PFSK-1 (cell line): Measurements from ENCODE around the gene RBM6.

Source experiments
- FOXP2 ChIP-seq: optimal IDR thresholded peaks from 2 replicates; pipeline ENCODE3; 2011; ENCODE audit warnings: borderline replicate concordance, control low read depth, inconsistent platforms; ENCODE audit not compliant: insufficient read depth; ENCODE audit errors: extremely low read length, extremely low read depth
- POLR2AphosphoS5 ChIP-seq: IDR thresholded peaks from 2 replicates; pipeline ENCODE4 v1.6.1; 2012; ENCODE audit warnings: low read depth, mild to moderate bottlenecking, control low read depth, low read length, moderate library complexity
- SIN3A ChIP-seq: IDR thresholded peaks from 2 replicates; pipeline ENCODE4 v1.6.1; 2012; ENCODE audit warnings: mild to moderate bottlenecking, low read length, moderate library complexity, borderline replicate concordance; ENCODE audit not compliant: insufficient read depth
- TAF1 ChIP-seq: IDR thresholded peaks from 2 replicates; pipeline ENCODE4 v1.6.1; 2012; ENCODE audit warnings: low read length, control low read depth, borderline replicate concordance; ENCODE audit not compliant: insufficient read depth
- TF ChIP-seq, protein P1 (sequence below), 2 experiments: IDR thresholded peaks; 2 replicates each; pipeline versions ENCODE4 v1.6.1 to v1.8.0; 2011 to 2012; ENCODE audit warnings: low read depth in 2 of 2, low read length in 2 of 2, control low read depth in 1 of 2, inconsistent platforms in 1 of 2, mild to moderate bottlenecking in 1 of 2, moderate library complexity in 1 of 2; ENCODE audit not compliant: insufficient read depth in 1 of 2

RBM6 gene

DNA sequence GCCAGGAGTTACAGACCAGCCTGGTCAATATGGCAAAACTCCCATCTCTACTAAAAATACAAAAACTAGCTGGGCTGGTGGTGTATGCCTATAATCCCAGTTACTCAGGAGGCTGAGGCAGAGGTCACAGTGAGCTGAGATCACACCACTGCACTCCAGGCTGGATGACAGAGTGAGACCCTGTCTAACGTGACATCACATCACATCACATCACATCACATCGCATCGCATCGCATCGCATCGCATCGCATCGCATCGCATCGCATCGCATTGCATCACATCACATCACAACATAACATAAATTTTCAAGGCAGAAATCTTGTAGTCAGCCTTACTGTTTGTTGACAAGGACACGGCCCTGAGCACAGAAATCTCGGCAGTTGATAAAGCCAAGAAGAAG is 44.4 kb downstream of the RBM6 start:
- TF ChIP-seq POLR2AphosphoS5 (no peak), FOXP2 (no peak), SIN3A (no peak), TAF1 (no peak)
- TF ChIP-seq, protein P1, sequence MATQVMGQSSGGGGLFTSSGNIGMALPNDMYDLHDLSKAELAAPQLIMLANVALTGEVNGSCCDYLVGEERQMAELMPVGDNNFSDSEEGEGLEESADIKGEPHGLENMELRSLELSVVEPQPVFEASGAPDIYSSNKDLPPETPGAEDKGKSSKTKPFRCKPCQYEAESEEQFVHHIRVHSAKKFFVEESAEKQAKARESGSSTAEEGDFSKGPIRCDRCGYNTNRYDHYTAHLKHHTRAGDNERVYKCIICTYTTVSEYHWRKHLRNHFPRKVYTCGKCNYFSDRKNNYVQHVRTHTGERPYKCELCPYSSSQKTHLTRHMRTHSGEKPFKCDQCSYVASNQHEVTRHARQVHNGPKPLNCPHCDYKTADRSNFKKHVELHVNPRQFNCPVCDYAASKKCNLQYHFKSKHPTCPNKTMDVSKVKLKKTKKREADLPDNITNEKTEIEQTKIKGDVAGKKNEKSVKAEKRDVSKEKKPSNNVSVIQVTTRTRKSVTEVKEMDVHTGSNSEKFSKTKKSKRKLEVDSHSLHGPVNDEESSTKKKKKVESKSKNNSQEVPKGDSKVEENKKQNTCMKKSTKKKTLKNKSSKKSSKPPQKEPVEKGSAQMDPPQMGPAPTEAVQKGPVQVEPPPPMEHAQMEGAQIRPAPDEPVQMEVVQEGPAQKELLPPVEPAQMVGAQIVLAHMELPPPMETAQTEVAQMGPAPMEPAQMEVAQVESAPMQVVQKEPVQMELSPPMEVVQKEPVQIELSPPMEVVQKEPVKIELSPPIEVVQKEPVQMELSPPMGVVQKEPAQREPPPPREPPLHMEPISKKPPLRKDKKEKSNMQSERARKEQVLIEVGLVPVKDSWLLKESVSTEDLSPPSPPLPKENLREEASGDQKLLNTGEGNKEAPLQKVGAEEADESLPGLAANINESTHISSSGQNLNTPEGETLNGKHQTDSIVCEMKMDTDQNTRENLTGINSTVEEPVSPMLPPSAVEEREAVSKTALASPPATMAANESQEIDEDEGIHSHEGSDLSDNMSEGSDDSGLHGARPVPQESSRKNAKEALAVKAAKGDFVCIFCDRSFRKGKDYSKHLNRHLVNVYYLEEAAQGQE (IDR thresholded peaks at IDR 0.05; ENCODE audit: insufficient read depth in 1 of 2, low read depth in 2 of 2, low read length in 2 of 2), result no peak

DNA sequence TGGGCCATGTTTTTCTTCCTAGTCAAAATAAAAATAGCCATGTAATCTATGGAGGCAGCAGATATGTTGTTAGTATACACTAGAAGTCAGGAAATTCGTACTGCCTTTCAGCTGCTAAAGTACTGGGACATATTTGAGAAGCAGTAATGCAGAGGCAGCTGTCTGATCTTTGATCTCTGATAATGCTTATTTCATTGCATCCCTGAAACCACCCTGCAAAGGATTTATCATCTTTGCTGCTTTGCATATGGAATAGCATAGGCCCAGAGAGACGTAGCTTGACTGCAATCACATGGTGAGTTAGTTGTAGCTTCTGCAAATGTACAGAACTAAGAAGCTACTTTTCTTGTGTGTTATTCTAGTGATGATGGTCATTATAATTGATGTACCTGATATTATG is 52.4 kb downstream of the RBM6 start:
- TF ChIP-seq SIN3A (no peak), TAF1 (no peak)

DNA sequence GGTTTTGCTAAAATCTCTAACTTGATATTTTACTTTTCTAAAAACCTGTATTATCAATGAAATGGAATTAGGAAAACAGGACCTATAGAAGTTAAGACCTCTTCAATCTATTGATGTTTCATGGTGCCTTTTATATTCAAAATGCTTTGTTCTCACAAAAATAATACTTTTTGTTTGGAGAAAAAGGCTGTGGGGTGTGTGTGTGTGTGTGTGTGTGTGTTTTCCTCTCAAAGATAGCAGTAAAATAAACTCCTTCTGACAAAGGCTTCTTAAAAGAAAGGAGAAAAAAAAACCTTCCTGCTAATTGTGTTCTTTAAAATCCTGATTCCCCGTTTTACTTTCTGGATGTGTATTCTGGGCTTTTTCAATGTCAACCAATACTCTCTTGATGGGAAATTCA is 54.5 kb downstream of the RBM6 start:
- TF ChIP-seq, protein P1 (IDR thresholded peaks at IDR 0.05; ENCODE audit: insufficient read depth in 1 of 2, low read depth in 2 of 2, low read length in 2 of 2), result no peak
- TF ChIP-seq FOXP2 (no peak), TAF1 (no peak), POLR2AphosphoS5 (no peak), SIN3A (no peak)

DNA sequence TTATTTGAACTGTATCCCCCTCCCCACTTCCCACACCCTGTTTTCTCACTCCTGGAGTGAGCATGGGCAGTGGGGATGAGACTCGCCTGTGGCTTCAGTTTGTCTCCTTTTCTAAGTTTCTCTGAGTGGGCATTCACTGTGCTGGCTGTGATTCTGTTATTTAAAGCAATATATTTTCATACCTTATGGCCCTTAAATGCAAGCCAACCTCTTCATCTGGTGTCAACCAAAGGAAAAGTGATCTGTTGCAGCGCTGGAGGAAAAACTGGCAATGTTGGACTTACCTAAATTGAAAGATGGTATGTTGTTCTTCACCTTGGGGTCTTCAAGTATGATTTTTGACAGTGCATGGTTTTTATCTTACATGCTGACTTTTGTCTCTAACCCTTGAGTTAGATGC is 56.1 kb downstream of the RBM6 start:
- no peak for TF ChIP-seq SIN3A
- TF ChIP-seq POLR2AphosphoS5, result no peak
- TF ChIP-seq, protein P1 (IDR thresholded peaks at IDR 0.05; ENCODE audit: insufficient read depth in 1 of 2, low read depth in 2 of 2, low read length in 2 of 2), result no peak
- no peak for TF ChIP-seq FOXP2
- TF ChIP-seq TAF1, result no peak

DNA sequence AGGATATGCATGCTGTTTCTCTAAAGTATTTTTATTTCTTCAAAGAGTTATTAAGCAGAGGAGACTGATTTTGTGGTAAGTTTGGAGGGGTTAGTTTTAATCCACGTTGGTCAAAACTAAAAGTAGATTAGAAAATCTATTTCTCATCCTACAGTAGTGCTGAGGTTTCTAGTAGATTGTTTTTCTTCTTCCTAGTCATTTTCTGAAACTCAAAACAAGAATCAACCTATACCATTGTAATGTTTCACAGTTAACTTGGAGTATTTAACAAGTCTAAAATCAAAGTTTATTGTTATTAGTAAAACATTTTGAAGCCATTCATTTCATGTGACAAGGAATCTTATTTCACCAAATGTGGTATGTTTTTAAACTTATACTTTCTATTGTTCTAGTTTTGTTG is 57.9 kb downstream of the RBM6 start:
- TF ChIP-seq, protein P1 (IDR thresholded peaks at IDR 0.05; ENCODE audit: insufficient read depth in 1 of 2, low read depth in 2 of 2, low read length in 2 of 2), result no peak
- TF ChIP-seq SIN3A (no peak), FOXP2 (no peak), TAF1 (no peak), POLR2AphosphoS5 (no peak)

DNA sequence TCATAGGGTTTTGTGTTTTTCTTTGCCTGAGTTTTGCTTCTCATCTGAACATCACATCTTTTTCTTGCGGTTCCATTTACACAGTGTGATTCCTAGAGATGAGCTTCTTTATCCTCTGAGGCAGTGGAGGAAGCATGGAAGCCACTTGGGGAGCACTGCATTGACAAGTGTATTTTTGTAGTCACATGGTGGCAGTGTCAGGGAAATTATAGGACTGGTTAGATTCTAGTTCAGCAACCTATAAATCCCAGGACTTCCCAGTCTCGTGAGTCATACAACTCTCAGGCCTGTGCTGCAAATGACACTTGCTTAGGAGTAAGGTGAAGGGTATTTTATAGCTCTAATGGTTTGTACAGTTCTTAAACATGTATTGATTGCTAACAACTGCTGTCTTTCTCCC is 58.4 kb downstream of the RBM6 start:
- TF ChIP-seq SIN3A (no peak), POLR2AphosphoS5 (no peak), TAF1 (no peak), FOXP2 (no peak)
- TF ChIP-seq, protein P1 (IDR thresholded peaks at IDR 0.05; ENCODE audit: insufficient read depth in 1 of 2, low read depth in 2 of 2, low read length in 2 of 2), result no peak
